GM18907 (cell line): ENCODE data around the gene AUH.

Experiments used
- ATAC-seq: cut with Tn5 transposase; IDR thresholded peaks from one replicate; pipeline ENCODE4 v1.9.1; 2021; ENCODE audit warnings: mild to moderate bottlenecking, moderate library complexity; ENCODE audit not compliant: unreplicated experiment

Gene AUH

GRCh38 chr9:91341258-91341746 lies 20.4 kb downstream of the AUH start:
- no peak for ATAC-seq

GRCh38 chr9:91340395-91340967 lies 21.2 kb downstream of the AUH start:
- no peak for ATAC-seq

- no peak for ATAC-seq
Observed at GRCh38 chr9:91338681-91339080, 23.0 kb downstream of the AUH start.

- ATAC-seq, result no peak
Observed at GRCh38 chr9:91336786-91337185, 24.9 kb downstream of the AUH start.

- no peak for ATAC-seq
Observed at GRCh38 chr9:91334053-91334452, 27.7 kb downstream of the AUH start.

GRCh38 chr9:91333551-91333950 lies 28.2 kb downstream of the AUH start:
- ATAC-seq, result no peak

- no peak for ATAC-seq
Observed at GRCh38 chr9:91332546-91333231, 29.0 kb downstream of the AUH start.

GRCh38 chr9:91331849-91332248 lies 29.9 kb downstream of the AUH start:
- no peak for ATAC-seq

GRCh38 chr9:91328186-91328585 lies 33.5 kb downstream of the AUH start:
- no peak for ATAC-seq

- ATAC-seq, result no peak
Observed at GRCh38 chr9:91321691-91322090, 40.0 kb downstream of the AUH start.

GRCh38 chr9:91320299-91320698 lies 41.4 kb downstream of the AUH start:
- ATAC-seq, result no peak

- ATAC-seq, result no peak
Observed at GRCh38 chr9:91316093-91316492, 45.6 kb downstream of the AUH start.

GRCh38 chr9:91315191-91315590 lies 46.5 kb downstream of the AUH start:
- no peak for ATAC-seq

GRCh38 chr9:91312717-91313325 lies 48.9 kb downstream of the AUH start:
- no peak for ATAC-seq

- ATAC-seq, result no peak
Observed at GRCh38 chr9:91310037-91310436, 51.7 kb downstream of the AUH start.

- ATAC-seq, result no peak
Observed at GRCh38 chr9:91308191-91308590, 53.5 kb downstream of the AUH start.

GRCh38 chr9:91307279-91307678 lies 54.4 kb downstream of the AUH start:
- no peak for ATAC-seq

GRCh38 chr9:91306296-91306630 lies 55.5 kb downstream of the AUH start:
- no peak for ATAC-seq

- ATAC-seq, result no peak
Observed at GRCh38 chr9:91305596-91306295, 56.0 kb downstream of the AUH start.

- no peak for ATAC-seq
Observed at GRCh38 chr9:91303741-91304415, 57.8 kb downstream of the AUH start.

GRCh38 chr9:91302831-91303230 lies 58.9 kb downstream of the AUH start:
- ATAC-seq, result no peak
